Brain microvascular endothelial cell (primary cell): Measurements from ENCODE around the gene FOXA3.

Source experiments
- DNase-seq: peaks from one replicate; pipeline ENCODE4 v3.0.0-alpha.2; 2020
- H3K27ac ChIP-seq: fragments of 250-450 bp; sonication (Bioruptor Pico); 2 replicates; pipeline ENCODE4 v1.5.1; 2020; ENCODE audit warnings: mild to moderate bottlenecking, moderate library complexity
- H3K27me3 ChIP-seq: fragments of 250-450 bp; sonication (Bioruptor Pico); replicated peaks from 2 replicates; pipeline ENCODE4 v1.5.1; 2020; ENCODE audit warnings: mild to moderate bottlenecking
- H3K36me3 ChIP-seq: fragments of 250-450 bp; sonication (Bioruptor Pico); replicated peaks from 2 replicates; pipeline ENCODE4 v1.5.1; 2020; ENCODE audit warnings: mild to moderate bottlenecking
- H3K4me3 ChIP-seq: 2 replicates; pipeline ENCODE4 v1.5.1; 2011; ENCODE audit warnings: low read depth, mild to moderate bottlenecking, control low read depth, low read length, moderate library complexity
- in situ Hi-C: cut with HindIII; loops from 2 replicates; pipeline ENCODE4 v1.10.0; 2017; ENCODE audit warnings: low sequenced_read_pairs, low pct_ligation_motif_present
- TF ChIP-seq, protein P1 (sequence below): IDR thresholded peaks from 2 replicates; pipeline ENCODE4 v1.5.1; 2011; ENCODE audit warnings: low read depth, mild to moderate bottlenecking, moderate library complexity, low read length, control low read depth, inconsistent platforms; ENCODE audit errors: missing control alignments

FOXA3 gene

DNA sequence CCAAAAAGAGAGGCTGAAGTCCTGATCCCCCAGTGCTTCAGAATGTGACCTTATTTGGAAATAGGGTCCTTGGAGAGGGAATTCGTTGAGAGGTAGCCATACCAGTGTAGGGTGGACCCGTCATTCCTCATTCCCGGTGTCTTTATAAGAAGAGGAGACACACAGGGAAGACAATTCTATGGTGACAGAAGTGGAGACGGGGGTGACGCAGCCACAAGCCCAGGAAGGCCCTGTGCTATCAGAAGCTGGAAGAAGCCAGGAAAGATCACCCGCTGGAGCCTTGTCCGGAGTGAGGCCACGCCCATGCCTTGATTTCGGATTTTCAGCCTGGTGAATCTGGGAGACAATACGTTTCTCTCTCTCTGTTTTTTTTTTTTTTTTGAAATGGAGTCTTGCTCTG is 40.9 kb downstream of the FOXA3 start:
- no peaks in the 10 kb centered on the region for H3K27me3 ChIP-seq
- no peak overlapping the region for H3K4me3 ChIP-seq
- H3K27ac ChIP-seq = no peak overlapping the region
- peaks cover 2% of the 10 kb centered on the region for H3K36me3 ChIP-seq
- DNase-seq = no peak
- in situ Hi-C loops = no loop called here
- TF ChIP-seq, protein P1, sequence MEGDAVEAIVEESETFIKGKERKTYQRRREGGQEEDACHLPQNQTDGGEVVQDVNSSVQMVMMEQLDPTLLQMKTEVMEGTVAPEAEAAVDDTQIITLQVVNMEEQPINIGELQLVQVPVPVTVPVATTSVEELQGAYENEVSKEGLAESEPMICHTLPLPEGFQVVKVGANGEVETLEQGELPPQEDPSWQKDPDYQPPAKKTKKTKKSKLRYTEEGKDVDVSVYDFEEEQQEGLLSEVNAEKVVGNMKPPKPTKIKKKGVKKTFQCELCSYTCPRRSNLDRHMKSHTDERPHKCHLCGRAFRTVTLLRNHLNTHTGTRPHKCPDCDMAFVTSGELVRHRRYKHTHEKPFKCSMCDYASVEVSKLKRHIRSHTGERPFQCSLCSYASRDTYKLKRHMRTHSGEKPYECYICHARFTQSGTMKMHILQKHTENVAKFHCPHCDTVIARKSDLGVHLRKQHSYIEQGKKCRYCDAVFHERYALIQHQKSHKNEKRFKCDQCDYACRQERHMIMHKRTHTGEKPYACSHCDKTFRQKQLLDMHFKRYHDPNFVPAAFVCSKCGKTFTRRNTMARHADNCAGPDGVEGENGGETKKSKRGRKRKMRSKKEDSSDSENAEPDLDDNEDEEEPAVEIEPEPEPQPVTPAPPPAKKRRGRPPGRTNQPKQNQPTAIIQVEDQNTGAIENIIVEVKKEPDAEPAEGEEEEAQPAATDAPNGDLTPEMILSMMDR = no peak

- no peak overlapping the region for H3K4me3 ChIP-seq
- in situ Hi-C loops = no loop called here
- H3K27ac ChIP-seq = no peak overlapping the region
- TF ChIP-seq, protein P1 = no peak
- no peaks in the 10 kb centered on the region for H3K36me3 ChIP-seq
- no peaks in the 10 kb centered on the region for H3K27me3 ChIP-seq
- peak; percentile 19 for DNase-seq
These were observed 42.1 kb downstream of the FOXA3 start for GRCh38 chr19:45906221-45906620.

DNA sequence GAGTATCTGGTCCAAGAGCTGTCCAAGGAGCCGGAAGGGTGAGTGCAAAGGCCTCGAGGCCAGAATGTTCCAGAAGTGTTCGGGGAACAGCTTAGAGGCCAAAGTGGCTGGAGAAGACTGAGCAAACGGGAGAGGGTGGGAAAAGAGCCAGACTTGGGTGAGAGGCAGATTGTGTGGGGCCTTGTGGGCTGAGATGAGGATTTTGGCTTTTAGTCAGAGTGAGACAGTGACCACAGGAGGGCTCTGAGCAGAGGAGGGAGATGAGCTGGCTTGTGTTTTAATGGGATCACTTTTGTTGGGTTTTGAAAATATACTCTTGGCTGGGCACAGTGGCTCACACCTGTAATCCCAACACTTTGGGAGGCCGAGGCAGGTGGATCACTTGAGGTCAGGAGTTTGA is 44.8 kb downstream of the FOXA3 start:
- TF ChIP-seq, protein P1 = no peak
- in situ Hi-C loops = no loop called here
- DNase-seq = no peak
- Histone ChIP-seq H3K36me3 (no peaks in the 10 kb centered on the region), H3K27me3 (no peaks in the 10 kb centered on the region), H3K4me3 (no peak overlapping the region), H3K27ac (no peak overlapping the region)

DNA sequence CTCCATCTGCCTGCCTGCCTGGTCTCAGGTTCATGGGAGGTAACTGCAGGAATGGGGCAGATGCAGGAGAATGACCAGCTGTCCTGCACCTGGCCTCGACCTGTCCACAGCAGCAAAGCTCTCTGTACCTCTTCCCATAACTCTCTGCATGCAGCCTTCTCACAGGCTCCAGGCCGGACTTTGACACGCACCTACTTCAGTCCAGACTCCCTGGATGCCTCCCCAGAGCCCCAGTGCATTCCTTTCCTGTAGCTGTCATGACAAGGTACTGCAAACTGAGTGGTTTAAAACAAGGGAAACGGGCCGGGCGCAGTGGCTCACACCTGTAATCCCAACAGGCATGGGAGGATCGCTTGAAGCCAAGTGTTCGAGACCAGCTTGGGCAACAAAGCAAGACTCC is 47.2 kb downstream of the FOXA3 start:
- no peak for DNase-seq
- TF ChIP-seq, protein P1 = no peak
- no peaks in the 10 kb centered on the region for H3K36me3 ChIP-seq
- no peak overlapping the region for H3K27ac ChIP-seq
- in situ Hi-C loops = no loop called here
- no peak overlapping the region for H3K4me3 ChIP-seq
- H3K27me3 ChIP-seq = no peaks in the 10 kb centered on the region

DNA sequence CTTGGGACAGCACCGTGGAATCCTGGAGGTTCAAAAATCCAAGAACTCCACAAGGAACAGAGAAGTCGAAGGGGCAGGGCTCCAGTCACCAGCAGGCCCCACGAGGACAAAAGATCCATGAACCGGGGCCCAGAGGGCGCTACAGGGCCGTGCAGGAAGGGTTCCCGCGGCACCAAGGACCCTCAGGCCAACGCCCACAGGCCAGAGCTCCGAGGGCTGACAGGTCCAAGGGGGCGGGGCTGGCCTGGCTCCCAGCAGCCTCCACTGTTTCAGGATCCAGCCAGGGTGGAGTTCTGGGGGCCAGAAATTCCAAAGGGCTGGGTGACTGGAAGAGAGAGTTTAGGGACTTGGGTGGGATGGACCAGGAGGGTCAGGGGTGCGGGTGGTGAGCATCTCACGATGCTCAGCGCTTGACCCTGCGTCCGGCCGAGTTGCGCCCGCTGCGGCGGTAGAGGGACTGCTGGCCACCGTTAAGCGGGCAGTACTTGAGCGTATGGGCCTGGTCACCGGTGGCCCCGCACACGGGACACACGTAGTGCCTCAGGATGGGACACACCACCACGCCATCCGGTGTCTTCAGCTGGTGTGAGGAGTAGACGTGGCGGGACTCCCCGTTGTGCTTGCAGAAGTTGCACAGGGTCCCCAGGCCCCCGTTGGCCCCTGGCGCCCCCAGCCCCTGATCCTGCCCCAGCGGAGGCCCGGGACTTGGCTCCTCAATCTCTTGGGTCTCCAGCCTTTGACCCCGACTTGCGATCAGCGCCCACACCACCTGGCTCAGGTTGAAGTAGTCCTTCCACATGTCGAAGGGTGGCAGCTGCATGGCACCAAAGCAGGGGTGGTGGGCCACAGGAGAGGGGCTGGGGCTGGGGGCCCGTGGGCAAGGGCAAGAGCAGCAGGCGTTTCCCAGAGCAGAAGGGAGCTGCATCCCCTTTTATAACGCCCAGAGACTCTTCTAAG is 50.0 kb downstream of the FOXA3 start, which contains the start of gene NANOS2:
Gene NANOS2, minus strand, starts transcription at position 905 of the 957 bp plus-strand sequence. Its CDS starts 85 bp downstream, at position 820.
- H3K4me3 ChIP-seq = no peak within 1 kb of the TSS
- TF ChIP-seq, protein P1 = peak; percentile 19
- in situ Hi-C loops = no loop called here
- no peak for DNase-seq
- H3K36me3 ChIP-seq = no peaks in the 10 kb centered on the region
- H3K27ac ChIP-seq = no peak within 1 kb of the TSS
- no peaks in the 10 kb centered on the region for H3K27me3 ChIP-seq
